ENCODE results near the gene LAPTM5. TPM values are rescaled to one million over a fixed set of nuclear protein-coding genes. Genes with fewer than 3 reads are reported as not detected.
"Not testable (repeated sequence)": the region's sequence is repeated elsewhere in the genome, so short reads cannot be mapped to it uniquely, and the experiment has no call there.

Gene LAPTM5
- total RNA-seq, 1 donor from 2014 or later = 7.3 TPM

- Histone ChIP-seq H3K27ac (ENCODE audit: low read depth, low read length) (no peak overlapping the region), H3K9me3 (ENCODE audit: control insufficient read depth in 3 of 3, low read length in 3 of 3) (no peaks in the 10 kb centered on the region), H3K27me3 (ENCODE audit: control insufficient read depth in 3 of 3, insufficient read depth in 3 of 3, low read length in 3 of 3) (peaks cover 24 to 34% (median 27%) of the 10 kb centered on the region in 3 donors), H3K36me3 (ENCODE audit: control insufficient read depth in 3 of 3, insufficient read depth in 3 of 3, low read length in 3 of 3) (no peaks in the 10 kb centered on the region), H3K4me1 (ENCODE audit: control insufficient read depth in 3 of 3, insufficient read depth in 3 of 3, low read length in 3 of 3) (no peaks in the 10 kb centered on the region), H3K9ac (ENCODE audit: low read depth in 1 of 3, low read length in 3 of 3) (no peak overlapping the region), H3K4me3 (ENCODE audit: low read length in 3 of 3) (no peak overlapping the region)
Measured at GRCh38 chr1:30689901-30690645, 67.5 kb downstream of the LAPTM5 start.

DNA sequence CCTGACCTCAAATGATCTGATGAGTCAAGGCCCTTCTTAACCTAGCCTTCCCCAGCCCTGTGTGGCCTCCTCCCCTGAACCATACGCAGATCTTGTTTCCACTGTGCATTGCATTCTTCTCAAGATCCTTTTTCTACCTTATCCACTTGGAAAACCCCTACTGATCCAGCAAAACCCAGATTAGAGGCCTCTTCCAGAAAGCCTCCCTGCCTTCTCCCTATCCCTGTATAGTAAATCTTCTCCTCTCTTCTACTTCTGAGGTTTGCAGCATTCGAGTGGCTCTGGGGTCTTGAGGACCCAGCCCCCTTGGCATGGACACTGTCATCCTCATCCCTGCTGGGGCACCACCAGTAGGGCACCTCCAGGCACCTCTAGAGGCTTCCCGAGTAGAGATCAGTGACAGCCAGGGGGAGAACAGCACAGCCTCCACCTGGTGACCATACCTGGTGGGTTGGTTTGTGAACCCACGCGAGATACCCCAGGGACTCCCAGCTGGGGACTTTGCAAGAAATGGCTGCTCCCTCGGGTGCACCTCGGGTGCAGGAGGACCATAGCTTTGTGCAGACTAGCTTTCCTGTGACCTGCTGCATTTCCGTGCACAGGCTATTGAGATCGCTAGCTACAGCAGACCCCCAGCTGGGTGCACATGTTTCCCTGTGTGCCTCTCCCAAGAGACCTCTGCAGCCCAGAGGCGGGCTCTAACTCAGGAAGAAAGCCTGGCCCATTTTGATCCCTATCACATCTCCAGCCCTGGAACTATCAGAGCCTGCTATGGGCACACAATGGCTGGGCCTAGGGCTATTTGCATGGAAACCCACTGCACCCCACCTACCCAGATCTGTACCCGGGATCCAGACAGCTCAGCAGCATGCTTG, 68.4 kb downstream of the LAPTM5 start:
- Histone ChIP-seq H3K4me3 (ENCODE audit: low read length in 3 of 3) (no peak overlapping the region), H3K27ac (ENCODE audit: low read depth, low read length) (no peak overlapping the region), H3K9ac (ENCODE audit: low read depth in 1 of 3, low read length in 3 of 3) (no peak overlapping the region), H3K4me1 (ENCODE audit: control insufficient read depth in 3 of 3, insufficient read depth in 3 of 3, low read length in 3 of 3) (no peaks in the 10 kb centered on the region), H3K36me3 (ENCODE audit: control insufficient read depth in 3 of 3, insufficient read depth in 3 of 3, low read length in 3 of 3) (no peaks in the 10 kb centered on the region), H3K27me3 (ENCODE audit: control insufficient read depth in 3 of 3, insufficient read depth in 3 of 3, low read length in 3 of 3) (peaks cover 33 to 43% (median 36%) of the 10 kb centered on the region in 3 donors), H3K9me3 (ENCODE audit: control insufficient read depth in 3 of 3, low read length in 3 of 3) (no peaks in the 10 kb centered on the region)

DNA sequence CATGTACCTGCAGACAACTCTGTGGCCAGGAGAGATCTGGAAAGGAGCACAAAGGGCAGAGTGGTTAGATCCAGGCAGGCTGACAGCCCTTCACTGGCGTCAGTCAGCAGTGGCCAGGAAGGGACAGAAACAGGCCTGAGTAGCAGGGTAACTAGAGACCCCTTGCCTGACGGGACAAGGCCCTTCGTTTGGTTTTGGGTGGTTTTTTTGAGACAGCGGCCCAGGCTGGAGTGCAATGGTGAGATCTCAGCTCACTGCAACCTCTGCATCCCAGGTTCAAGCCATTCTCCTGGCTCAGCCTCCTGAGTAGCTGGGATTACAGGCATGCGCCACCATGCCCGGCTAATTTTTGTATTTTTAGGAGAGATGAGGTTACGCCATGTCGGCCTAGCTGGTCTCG, 69.1 kb downstream of the LAPTM5 start:
- H3K27ac ChIP-seq (ENCODE audit: low read depth, low read length); H3K4me3 ChIP-seq (ENCODE audit: low read length in 3 of 3); H3K9ac ChIP-seq (ENCODE audit: low read depth in 1 of 3, low read length in 3 of 3); H3K4me1 ChIP-seq (ENCODE audit: control insufficient read depth in 3 of 3, insufficient read depth in 3 of 3, low read length in 3 of 3); H3K36me3 ChIP-seq (ENCODE audit: control insufficient read depth in 3 of 3, insufficient read depth in 3 of 3, low read length in 3 of 3); H3K9me3 ChIP-seq (ENCODE audit: control insufficient read depth in 3 of 3, low read length in 3 of 3): not testable (repeated sequence)
- H3K27me3 ChIP-seq (ENCODE audit: control insufficient read depth in 3 of 3, insufficient read depth in 3 of 3, low read length in 3 of 3) = peaks cover 40 to 49% (median 41%) of the 10 kb centered on the region in 3 donors

DNA sequence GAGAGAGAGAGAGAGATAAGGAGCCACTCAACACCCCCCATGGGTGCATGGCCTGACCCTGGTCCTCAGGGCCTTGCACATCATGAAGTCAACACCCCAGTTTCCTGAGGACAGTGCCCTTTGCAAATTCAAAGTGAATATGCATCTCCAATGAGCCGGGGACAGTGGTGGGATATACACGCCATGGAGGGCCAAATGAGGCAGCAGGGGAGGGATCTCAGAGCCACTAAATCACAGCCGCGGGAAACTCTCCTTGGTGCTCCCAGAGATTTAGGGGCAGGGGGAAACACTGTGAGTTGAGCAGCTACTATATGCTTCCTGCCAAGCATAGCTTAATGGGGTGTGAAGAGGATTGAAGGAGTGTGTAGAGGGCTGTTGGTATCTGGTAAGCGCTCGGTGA, 69.7 kb downstream of the LAPTM5 start:
- H3K36me3 ChIP-seq (ENCODE audit: control insufficient read depth in 3 of 3, insufficient read depth in 3 of 3, low read length in 3 of 3) = no peaks in the 10 kb centered on the region

GRCh38 chr1:30686236-30686935, 71.2 kb downstream of the LAPTM5 start:
- Histone ChIP-seq H3K4me3 (ENCODE audit: low read length in 3 of 3) (no peak overlapping the region), H3K36me3 (ENCODE audit: control insufficient read depth in 3 of 3, insufficient read depth in 3 of 3, low read length in 3 of 3) (no peaks in the 10 kb centered on the region), H3K27me3 (ENCODE audit: control insufficient read depth in 3 of 3, insufficient read depth in 3 of 3, low read length in 3 of 3) (peaks cover 44 to 45% (median 44%) of the 10 kb centered on the region in 3 donors), H3K9ac (ENCODE audit: low read depth in 1 of 3, low read length in 3 of 3) (no peak overlapping the region), H3K4me1 (ENCODE audit: control insufficient read depth in 3 of 3, insufficient read depth in 3 of 3, low read length in 3 of 3) (no peaks in the 10 kb centered on the region), H3K27ac (ENCODE audit: low read depth, low read length) (no peak overlapping the region), H3K9me3 (ENCODE audit: control insufficient read depth in 3 of 3, low read length in 3 of 3) (no peaks in the 10 kb centered on the region)

More for the DNA sequence above, 69.7 kb downstream of the LAPTM5 start:
- no peak overlapping the region for H3K4me3 ChIP-seq (ENCODE audit: low read length in 3 of 3)
- H3K9ac ChIP-seq (ENCODE audit: low read depth in 1 of 3, low read length in 3 of 3) = no peak overlapping the region
- no peaks in the 10 kb centered on the region for H3K4me1 ChIP-seq (ENCODE audit: control insufficient read depth in 3 of 3, insufficient read depth in 3 of 3, low read length in 3 of 3)
- peaks cover 43 to 48% (median 45%) of the 10 kb centered on the region in 3 donors for H3K27me3 ChIP-seq (ENCODE audit: control insufficient read depth in 3 of 3, insufficient read depth in 3 of 3, low read length in 3 of 3)
- no peaks in the 10 kb centered on the region for H3K9me3 ChIP-seq (ENCODE audit: control insufficient read depth in 3 of 3, low read length in 3 of 3)
- no peak overlapping the region for H3K27ac ChIP-seq (ENCODE audit: low read depth, low read length)

- Histone ChIP-seq H3K27ac (ENCODE audit: low read depth, low read length) (no peak overlapping the region), H3K9ac (ENCODE audit: low read depth in 1 of 3, low read length in 3 of 3) (no peak overlapping the region), H3K4me3 (ENCODE audit: low read length in 3 of 3) (no peak overlapping the region), H3K36me3 (ENCODE audit: control insufficient read depth in 3 of 3, insufficient read depth in 3 of 3, low read length in 3 of 3) (no peaks in the 10 kb centered on the region), H3K27me3 (ENCODE audit: control insufficient read depth in 3 of 3, insufficient read depth in 3 of 3, low read length in 3 of 3) (peaks cover 41 to 44% (median 44%) of the 10 kb centered on the region in 3 donors), H3K4me1 (ENCODE audit: control insufficient read depth in 3 of 3, insufficient read depth in 3 of 3, low read length in 3 of 3) (no peaks in the 10 kb centered on the region), H3K9me3 (ENCODE audit: control insufficient read depth in 3 of 3, low read length in 3 of 3) (no peaks in the 10 kb centered on the region)
Measured at GRCh38 chr1:30685796-30686165, 71.8 kb downstream of the LAPTM5 start.

DNA sequence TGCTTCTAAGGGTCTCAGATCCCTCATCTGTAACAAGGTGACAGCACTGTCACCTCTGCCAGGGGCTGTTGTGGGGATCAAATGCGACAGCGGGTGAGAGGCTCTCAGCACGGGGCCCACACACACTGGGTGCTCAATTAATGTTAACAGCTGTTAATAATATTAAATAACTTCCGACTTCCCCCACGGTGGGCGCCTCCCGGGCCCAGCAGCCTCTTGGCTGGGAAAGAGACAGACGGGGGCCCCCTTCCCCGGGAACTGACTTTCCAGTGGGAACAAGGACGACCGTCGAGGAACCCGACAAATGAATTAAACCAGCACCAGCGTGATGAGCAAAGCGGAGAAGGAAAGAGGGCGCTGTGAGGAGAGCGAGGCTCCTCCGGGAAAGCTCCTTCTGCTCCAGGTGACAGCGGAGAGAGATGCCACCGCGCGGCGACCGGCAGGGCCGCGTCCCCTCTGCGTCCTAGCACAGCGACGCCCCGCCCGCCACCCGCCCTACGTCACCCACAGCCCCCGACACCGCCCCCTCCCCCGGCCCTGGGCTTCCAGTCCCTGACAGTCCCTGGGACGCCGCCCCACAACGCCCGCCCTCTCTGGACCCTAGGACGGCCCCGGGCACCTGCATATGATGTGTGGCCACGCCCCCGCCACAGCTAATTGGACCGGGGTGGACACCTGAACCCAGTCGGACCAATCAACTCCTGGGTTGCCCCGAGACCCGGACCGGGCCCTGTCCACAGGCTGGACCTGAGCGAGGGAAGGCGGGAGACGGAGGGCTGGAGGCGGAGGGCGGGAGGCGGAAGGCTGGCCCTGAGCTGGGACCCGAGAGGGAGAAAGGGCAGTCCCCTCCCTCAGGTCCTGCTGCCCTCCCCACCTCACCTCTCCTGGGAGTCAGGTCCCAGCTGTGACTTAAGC, 72.4 kb downstream of the LAPTM5 start:
- no peaks in the 10 kb centered on the region for H3K36me3 ChIP-seq (ENCODE audit: control insufficient read depth in 3 of 3, insufficient read depth in 3 of 3, low read length in 3 of 3)
- H3K4me1 ChIP-seq (ENCODE audit: control insufficient read depth in 3 of 3, insufficient read depth in 3 of 3, low read length in 3 of 3) = no peaks in the 10 kb centered on the region
- H3K9me3 ChIP-seq (ENCODE audit: control insufficient read depth in 3 of 3, low read length in 3 of 3) = no peaks in the 10 kb centered on the region
- no peak overlapping the region for H3K27ac ChIP-seq (ENCODE audit: low read depth, low read length)
- H3K4me3 ChIP-seq (ENCODE audit: low read length in 3 of 3) = no peak overlapping the region
- H3K27me3 ChIP-seq (ENCODE audit: control insufficient read depth in 3 of 3, insufficient read depth in 3 of 3, low read length in 3 of 3) = peaks cover 44 to 46% (median 44%) of the 10 kb centered on the region in 3 donors
- H3K9ac ChIP-seq (ENCODE audit: low read depth in 1 of 3, low read length in 3 of 3) = no peak overlapping the region

DNA sequence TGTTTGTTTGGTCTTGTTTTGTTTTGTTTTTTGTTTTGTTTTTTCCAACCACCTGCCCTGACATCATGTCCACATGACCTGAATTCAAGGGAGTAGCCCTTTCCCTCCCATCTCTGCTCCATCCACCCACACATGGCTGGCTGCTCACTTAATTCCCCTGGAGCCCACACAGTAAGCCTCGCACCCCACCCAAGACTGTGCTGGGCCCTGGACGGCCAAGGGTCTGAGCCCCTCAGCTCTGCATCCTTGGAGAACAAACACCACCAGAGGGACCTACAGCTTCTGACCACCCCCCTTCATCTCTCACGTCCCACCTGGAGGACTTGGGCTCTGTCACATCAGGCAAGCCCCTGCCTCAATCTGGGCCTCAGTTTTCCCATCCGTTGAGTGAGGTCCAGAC, 73.3 kb downstream of the LAPTM5 start:
- H3K4me1 ChIP-seq (ENCODE audit: control insufficient read depth in 3 of 3, insufficient read depth in 3 of 3, low read length in 3 of 3) = no peaks in the 10 kb centered on the region
- no peaks in the 10 kb centered on the region for H3K9me3 ChIP-seq (ENCODE audit: control insufficient read depth in 3 of 3, low read length in 3 of 3)
- no peak overlapping the region for H3K4me3 ChIP-seq (ENCODE audit: low read length in 3 of 3)
- H3K9ac ChIP-seq (ENCODE audit: low read depth in 1 of 3, low read length in 3 of 3) = no peak overlapping the region
- H3K27ac ChIP-seq (ENCODE audit: low read depth, low read length) = no peak overlapping the region
- peaks cover 44 to 47% (median 45%) of the 10 kb centered on the region in 3 donors for H3K27me3 ChIP-seq (ENCODE audit: control insufficient read depth in 3 of 3, insufficient read depth in 3 of 3, low read length in 3 of 3)
- no peaks in the 10 kb centered on the region for H3K36me3 ChIP-seq (ENCODE audit: control insufficient read depth in 3 of 3, insufficient read depth in 3 of 3, low read length in 3 of 3)

GRCh38 chr1:30683699-30684098, 73.9 kb downstream of the LAPTM5 start:
- Histone ChIP-seq H3K36me3 (ENCODE audit: control insufficient read depth in 3 of 3, insufficient read depth in 3 of 3, low read length in 3 of 3) (no peaks in the 10 kb centered on the region), H3K9ac (ENCODE audit: low read depth in 1 of 3, low read length in 3 of 3) (no peak overlapping the region), H3K27me3 (ENCODE audit: control insufficient read depth in 3 of 3, insufficient read depth in 3 of 3, low read length in 3 of 3) (peaks cover 39 to 44% (median 42%) of the 10 kb centered on the region in 3 donors), H3K9me3 (ENCODE audit: control insufficient read depth in 3 of 3, low read length in 3 of 3) (no peaks in the 10 kb centered on the region), H3K4me3 (ENCODE audit: low read length in 3 of 3) (no peak overlapping the region), H3K27ac (ENCODE audit: low read depth, low read length) (no peak overlapping the region), H3K4me1 (ENCODE audit: control insufficient read depth in 3 of 3, insufficient read depth in 3 of 3, low read length in 3 of 3) (no peaks in the 10 kb centered on the region)
